DMS79 (cell line): ENCODE data around the gene XPO5.
"Not testable (repeated sequence)": the region's sequence is repeated elsewhere in the genome, so short reads cannot be mapped to it uniquely, and the experiment has no call there.

Source experiments
- DNase-seq: peaks from one replicate; lab custom pipeline; 2025; lab: John Stamatoyannopoulos, UW

XPO5 gene

GRCh38 chr6:43584892-43585570, 9.2 kb upstream of the XPO5 start:
- DNase-seq = no peak

DNA sequence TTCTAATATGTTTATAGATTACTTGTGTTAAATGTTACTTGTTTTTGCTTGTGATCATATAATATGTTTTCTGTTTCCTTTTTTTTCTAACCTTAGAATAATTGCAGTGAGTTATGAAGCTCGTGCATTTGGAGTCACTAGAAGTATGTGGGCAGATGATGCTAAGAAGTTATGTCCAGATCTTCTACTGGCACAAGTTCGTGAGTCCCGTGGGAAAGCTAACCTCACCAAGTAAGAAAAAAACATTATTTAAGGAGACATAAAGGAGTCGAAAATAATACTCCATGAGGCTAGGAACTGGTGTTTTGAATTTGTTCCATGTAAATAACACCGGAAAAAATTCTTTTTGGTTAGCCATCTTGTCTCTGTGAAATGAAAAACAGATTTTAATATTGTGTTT, 7.1 kb upstream of the XPO5 start:
- DNase-seq = no peak

- DNase-seq = no peak
Observed at GRCh38 chr6:43579171-43579570, 3.3 kb upstream of the XPO5 start.

DNA sequence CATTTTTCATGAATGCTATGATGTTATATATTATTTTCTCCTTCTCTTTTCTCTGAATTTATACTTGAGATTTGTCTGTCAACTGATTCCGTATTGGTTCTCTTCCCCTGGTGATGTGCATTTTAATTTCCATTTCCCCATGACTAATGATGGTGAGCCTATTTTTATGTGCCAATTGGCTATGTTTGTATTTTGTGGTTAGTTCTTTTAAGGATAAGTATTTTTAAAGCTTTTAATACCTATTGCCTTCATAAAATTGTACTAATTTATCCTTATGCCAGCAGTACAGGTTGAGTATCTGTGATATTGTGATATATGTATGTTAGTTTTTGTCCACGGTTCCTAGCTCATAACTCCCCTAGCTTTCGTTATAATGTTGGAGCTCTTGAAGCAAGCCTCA, 2.9 kb upstream of the XPO5 start:
- no peak for DNase-seq

DNA sequence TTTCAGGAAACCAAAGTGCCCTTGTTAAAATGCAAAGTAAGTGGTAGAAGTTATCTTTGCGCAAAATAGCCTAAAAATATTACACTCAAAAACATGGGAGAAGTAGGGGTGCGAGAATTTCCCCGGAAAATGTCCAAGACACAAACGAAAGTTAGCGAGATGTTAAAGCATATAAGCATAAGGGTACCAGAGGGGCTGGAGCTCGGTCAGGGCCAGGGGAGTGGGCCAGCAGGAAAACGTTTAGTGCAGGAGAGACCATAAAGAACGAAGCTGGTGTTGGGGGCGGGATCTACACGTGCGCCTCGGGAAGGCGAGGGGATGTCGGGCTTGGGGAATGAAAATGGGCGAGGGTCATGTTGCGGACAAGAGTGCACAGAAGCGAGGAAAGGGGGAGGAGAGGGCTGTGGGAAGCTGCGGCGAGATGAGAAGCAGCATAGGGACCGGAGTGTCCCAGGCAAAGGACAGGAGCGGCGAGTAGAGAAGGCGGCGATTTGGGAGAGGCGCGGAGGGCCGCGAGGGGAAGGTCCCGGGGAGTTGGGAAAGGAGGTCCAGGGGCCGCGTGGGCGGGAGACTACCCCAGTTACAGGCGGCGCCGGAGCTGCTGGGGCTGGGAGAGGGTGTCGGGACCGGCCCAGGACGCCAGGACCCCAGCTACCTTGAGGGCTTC, 600 bp downstream of the XPO5 start:
- no peak for DNase-seq

DNA sequence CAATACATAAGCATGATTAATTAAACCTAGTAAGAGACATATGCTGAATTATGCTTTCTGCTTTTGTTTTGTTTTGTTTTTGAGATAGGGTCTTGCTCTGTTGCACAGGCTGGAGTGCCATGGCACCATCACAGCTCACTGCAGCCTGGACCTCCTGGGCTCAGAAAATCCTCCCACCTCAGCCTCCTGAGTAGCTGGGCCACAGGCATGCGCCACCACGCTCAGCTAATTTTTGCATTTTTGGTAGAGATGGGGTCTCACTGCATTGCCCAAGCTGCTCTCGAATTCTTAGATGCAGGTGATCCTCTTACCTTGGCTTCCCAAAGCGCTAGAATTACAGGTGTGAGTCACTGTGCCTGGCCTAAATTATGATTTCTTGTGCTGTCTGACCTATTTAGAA, 3.8 kb downstream of the XPO5 start:
- DNase-seq = no peak

DNA sequence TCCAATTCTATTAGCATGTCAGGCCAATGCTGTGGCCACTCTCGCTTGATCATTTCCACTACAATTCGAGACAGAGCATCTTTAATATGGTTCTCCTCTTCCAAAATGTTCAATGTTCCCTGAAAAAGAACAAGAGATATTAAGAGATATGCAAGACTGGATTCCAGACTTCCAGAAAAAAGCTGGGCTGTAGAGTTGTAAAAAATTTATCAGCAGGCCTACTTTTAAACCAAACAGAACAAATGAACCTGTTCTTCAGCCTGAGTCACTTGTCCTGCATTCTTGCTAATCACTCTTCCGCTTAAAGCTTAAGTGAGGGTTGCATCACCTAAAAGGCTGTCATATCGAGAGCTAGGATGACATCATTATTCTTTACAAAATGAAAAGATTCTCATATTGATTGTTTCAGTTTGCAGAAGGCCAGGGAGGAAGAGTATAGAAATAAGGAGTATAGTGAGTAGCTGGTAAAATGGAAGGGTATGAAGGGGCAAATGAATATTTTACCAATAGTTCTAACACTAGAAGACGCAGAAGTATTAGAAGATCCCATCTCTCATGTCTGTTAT, 4.9 kb downstream of the XPO5 start:
- no peak for DNase-seq

- DNase-seq = no peak
Observed at GRCh38 chr6:43559328-43559727, 16.5 kb downstream of the XPO5 start.

DNA sequence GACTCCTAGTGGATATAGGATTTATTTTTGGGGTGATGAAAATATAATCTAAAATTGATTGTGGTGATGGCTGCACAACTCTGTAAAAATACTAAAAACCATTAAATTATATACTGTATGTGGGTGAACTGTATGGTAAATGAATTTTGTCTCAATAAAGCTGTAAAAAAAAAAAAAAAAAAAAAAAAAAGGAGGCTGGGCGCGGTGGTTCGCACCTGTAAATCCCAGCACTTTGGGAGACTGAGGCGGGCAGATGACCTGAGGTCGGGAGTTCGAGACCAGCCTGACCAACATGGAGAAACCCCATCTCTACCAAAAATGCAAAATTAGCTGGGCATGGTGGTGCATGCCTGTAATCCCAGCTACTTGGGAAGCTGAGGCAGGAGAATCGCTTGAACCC, 18.2 kb downstream of the XPO5 start:
- DNase-seq = not testable (repeated sequence)

- no peak for DNase-seq
Observed at GRCh38 chr6:43547222-43547621, 28.6 kb downstream of the XPO5 start.

DNA sequence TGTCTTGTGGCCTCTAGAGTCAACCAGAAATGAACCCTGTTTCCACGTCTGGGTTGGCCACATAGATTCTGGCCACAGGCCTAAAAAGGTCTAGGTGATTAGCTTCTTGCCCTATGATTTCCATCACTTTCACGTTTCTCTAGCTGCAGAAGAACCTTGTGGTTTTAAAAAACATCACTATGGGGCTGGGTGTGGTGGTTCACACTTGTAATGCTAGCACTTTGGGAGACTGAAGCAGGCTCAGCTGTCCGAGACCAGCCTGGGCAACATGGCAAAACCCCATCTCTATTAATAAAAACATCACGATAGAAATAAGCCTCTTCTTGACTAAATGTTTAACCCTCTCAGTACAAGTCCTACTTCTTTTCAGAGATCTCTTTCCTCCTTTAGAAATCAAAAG, 31.4 kb downstream of the XPO5 start:
- DNase-seq = no peak

DNA sequence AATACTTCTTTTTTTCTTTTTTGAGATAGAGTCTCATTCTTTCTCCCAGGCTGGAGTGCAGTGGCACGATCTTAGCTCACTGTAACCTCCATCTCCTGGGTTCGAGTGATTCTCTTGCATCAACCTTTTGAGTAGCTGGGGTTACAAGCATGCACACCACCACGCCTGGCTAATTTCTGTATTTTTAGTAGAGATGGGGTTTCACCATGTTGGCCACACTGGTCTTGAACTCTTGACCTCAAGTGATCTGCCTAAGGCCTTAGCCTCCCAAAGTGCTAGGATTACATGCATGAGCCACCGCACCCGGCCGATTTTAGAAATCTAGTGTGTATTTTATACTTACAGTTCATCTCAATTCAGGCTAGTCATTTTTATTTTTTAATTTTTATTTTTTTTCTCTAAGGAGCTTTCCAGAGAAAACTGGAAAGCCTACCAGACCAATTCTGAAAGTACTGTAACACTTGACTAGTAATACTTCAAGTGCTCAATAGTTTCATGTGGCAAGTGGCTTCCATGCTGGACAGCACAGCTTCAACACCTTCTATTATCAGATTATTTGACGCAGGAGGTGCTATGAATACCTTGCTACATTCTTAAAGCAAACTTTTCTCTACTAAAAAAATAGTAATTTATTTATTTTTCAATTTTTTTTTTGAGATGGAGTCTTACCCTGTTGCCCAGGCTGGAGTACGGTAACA, 33.9 kb downstream of the XPO5 start:
- no peak for DNase-seq

DNA sequence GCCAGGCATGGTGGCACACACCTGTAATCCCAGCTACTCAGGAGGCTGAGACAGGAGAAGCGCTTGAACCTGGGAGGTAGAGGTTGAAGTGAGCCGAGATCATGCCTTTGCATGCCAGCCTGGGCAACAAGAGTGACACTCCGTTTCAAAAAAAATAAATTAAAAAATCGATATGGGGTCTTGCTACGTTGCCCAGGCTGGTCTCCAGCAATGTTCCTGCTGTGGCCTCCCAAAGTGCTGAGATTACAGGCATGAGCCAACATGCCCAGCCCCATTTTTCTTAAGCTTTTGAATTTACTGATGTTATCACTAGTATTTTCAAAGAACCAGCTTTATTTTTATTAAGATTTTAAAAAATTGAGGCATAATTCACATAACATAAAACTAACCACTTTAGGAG, 35.3 kb downstream of the XPO5 start:
- no peak for DNase-seq

- not testable (repeated sequence) for DNase-seq
Observed at GRCh38 chr6:43539409-43539808, 36.4 kb downstream of the XPO5 start.

GRCh38 chr6:43538986-43539385, 36.9 kb downstream of the XPO5 start:
- DNase-seq = not testable (repeated sequence)

DNA sequence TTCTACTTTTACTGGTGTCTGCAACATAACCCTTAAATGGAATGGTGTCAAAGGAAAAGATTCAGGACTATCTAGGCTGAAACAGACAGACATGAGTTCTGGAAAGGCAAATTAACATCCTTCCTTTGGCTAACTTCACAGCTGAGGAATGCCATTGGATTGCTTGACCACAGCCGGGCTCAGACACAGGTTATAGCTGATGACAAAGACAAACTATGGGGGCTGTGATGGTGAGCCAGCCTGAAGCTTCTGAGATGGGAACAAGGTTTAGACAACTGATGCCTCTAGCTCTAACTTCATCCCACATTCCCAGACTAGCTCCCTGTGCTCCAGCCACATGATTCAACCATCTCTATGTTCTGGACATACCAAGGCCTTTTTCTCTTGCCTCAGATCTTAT, 43.6 kb downstream of the XPO5 start:
- DNase-seq = no peak

DNA sequence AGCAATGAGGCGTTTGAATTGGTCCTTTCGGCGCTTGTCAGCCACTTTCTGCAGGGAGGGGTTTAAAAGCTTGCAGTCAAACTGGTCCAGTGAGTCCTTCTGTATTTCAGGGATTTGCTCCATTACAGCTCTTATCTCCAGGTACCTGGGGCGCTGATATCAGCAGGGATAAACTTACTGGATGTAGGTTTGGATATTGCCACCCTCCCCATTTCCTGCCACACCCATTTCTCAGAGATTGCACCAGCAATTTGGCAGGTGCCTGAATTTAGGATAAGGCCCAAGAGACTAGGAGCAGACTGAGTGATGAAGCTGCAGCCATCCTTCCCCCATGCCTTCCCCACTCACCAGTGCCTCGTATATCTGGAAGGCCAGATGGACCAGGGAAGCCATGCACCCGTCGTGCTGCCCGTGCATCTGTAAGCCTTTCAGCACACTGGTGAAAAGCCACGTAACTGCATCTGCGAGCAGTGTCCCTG, 51.3 kb downstream of the XPO5 start:
- no peak for DNase-seq

DNA sequence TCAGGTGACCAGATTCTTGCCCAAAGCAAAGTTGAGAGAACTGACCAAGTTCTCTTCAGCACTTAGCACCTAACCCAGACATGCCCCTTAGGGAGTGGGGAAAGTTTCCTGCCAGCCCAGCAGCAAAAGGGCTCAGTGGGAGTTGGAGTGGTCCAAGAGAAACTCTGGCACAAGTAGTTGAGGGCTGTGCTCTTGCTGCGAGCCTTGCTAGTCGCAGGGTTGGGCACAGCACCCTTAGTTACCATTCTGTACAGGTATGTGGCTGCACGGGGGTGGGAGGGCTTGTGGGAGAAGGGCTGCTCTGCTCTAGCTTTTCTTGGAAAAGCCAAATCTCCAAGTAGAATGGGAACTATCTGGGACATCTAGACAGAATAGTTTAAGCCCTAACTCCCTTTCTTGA, 52.6 kb downstream of the XPO5 start:
- no peak for DNase-seq

- no peak for DNase-seq
Observed at GRCh38 chr6:43522547-43523261, 53.1 kb downstream of the XPO5 start.

DNA sequence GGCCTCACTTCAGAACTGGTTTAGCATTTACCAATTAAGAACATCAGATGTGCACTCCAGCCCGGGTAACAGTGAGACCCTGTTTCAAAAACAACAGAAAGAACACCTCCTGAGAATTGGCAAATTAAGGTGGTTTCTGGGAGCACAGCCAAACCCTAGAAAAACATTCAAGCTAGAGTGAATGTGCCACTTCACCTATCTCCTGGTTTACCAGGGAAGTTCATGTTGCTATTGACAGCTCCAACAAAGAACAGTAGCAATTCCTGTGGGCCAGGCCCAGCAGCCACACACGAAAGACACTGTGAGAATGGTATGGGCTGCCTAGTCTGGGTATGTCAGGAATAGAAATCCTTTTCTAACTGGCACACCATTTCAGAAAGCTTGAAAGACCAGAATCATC, 54.0 kb downstream of the XPO5 start:
- peak; percentile 53 for DNase-seq

- no peak for DNase-seq
Observed at GRCh38 chr6:43520097-43520496, 55.7 kb downstream of the XPO5 start.
